GM23338 (cell line): Measurements from ENCODE around the gene CABLES1. TPM values are rescaled to one million over a fixed set of nuclear protein-coding genes. Genes with fewer than 3 reads are reported as not detected.

Experiments used
- ATAC-seq: fragments of 200-7000 bp; cut with Tn5 transposase; 3 replicates; pipeline ENCODE4 v1.9.1; 2020
- DNase-seq: peaks from one replicate; pipeline ENCODE4 v3.0.0-alpha.2; 2015; ENCODE audit warnings: low spot score
- H2AFZ ChIP-seq: fragments of 200-600 bp; sonication (generic); 2 replicates; pipeline ENCODE4 v1.8.0; 2016; ENCODE audit warnings: antibody characterized with exemption, mild to moderate bottlenecking, moderate library complexity
- H3F3A ChIP-seq: fragments of 200-600 bp; sonication (generic); replicated peaks from 2 replicates; pipeline ENCODE4 v1.8.0; 2017; ENCODE audit warnings: antibody characterized with exemption, mixed run types, low read depth
- H3K27ac ChIP-seq: fragments of 200-600 bp; sonication (generic); 2 replicates; pipeline ENCODE4 v1.6.1; 2016; ENCODE audit warnings: low read depth
- H3K27me3 ChIP-seq: fragments of 200-600 bp; sonication (generic); 2 replicates; pipeline ENCODE4 v1.8.0; 2016; ENCODE audit warnings: mild to moderate bottlenecking, mixed run types, moderate library complexity; ENCODE audit not compliant: insufficient read depth
- H3K36me3 ChIP-seq: fragments of 200-600 bp; sonication (generic); 2 replicates; pipeline ENCODE4 v1.8.0; 2016; ENCODE audit warnings: mild to moderate bottlenecking; ENCODE audit not compliant: insufficient read depth
- H3K4me1 ChIP-seq: fragments of 200-600 bp; sonication (generic); 2 replicates; pipeline ENCODE4 v1.8.0; 2016; ENCODE audit warnings: mild to moderate bottlenecking, moderate library complexity; ENCODE audit not compliant: insufficient read depth
- H3K4me2 ChIP-seq: fragments of 200-600 bp; sonication (generic); 2 replicates; pipeline ENCODE4 v1.7.1; 2017; ENCODE audit warnings: mixed run types
- H3K4me3 ChIP-seq: fragments of 200-600 bp; sonication (generic); 2 replicates; pipeline ENCODE4 v1.6.1; 2016; ENCODE audit warnings: mixed run types
- H3K79me2 ChIP-seq: fragments of 200-600 bp; sonication (generic); replicated peaks from 2 replicates; pipeline ENCODE4 v1.8.0; 2017; ENCODE audit warnings: mild to moderate bottlenecking; ENCODE audit not compliant: insufficient read depth
- H3K9me2 ChIP-seq: fragments of 200-600 bp; sonication (generic); 2 replicates; pipeline ENCODE4 v1.8.0; 2017; ENCODE audit not compliant: insufficient read depth
- H4K20me1 ChIP-seq: fragments of 200-600 bp; sonication (generic); replicated peaks from 2 replicates; pipeline ENCODE4 v1.8.0; 2017; ENCODE audit warnings: mild to moderate bottlenecking; ENCODE audit not compliant: insufficient read depth
- H3K27ac Mint-ChIP-seq: 2 replicates; pipeline ENCODE4 v1.8.0; 2020; ENCODE audit warnings: inconsistent platforms, mild to moderate bottlenecking, moderate library complexity, mixed read lengths
- H3K27me3 Mint-ChIP-seq: 3 replicates; pipeline ENCODE4 v1.8.0; 2022; ENCODE audit warnings: low read depth, mild to moderate bottlenecking, moderate library complexity, mixed read lengths, inconsistent platforms; ENCODE audit not compliant: insufficient read depth, poor library complexity
- H3K36me3 Mint-ChIP-seq: 3 replicates; pipeline ENCODE4 v1.8.0; 2021; ENCODE audit warnings: low read depth, mild to moderate bottlenecking, inconsistent platforms, moderate library complexity, mixed read lengths
- H3K4me1 Mint-ChIP-seq: 3 replicates; pipeline ENCODE4 v1.8.0; 2020; ENCODE audit warnings: mild to moderate bottlenecking, inconsistent platforms, mixed read lengths
- H3K4me3 Mint-ChIP-seq: 3 replicates; pipeline ENCODE4 v1.8.0; 2021; ENCODE audit warnings: moderate library complexity, mild to moderate bottlenecking, inconsistent platforms, mixed read lengths
- H3K9me3 Mint-ChIP-seq: 3 replicates; pipeline ENCODE4 v1.8.0; 2020; ENCODE audit warnings: moderate library complexity, mild to moderate bottlenecking, inconsistent platforms, mixed read lengths
- CREB1 ChIP-seq: fragments of 250-450 bp; sonication (Bioruptor Pico); IDR thresholded peaks from 2 replicates; pipeline ENCODE4 v1.5.0; 2020; ENCODE audit warnings: low read depth, mild to moderate bottlenecking, moderate library complexity
- EZH2phosphoT487 ChIP-seq: fragments of 200-600 bp; sonication (generic); IDR thresholded peaks from one replicate; pipeline ENCODE4 v1.8.1; 2018; ENCODE audit warnings: antibody characterized with exemption; ENCODE audit not compliant: unreplicated experiment
- NANOG ChIP-seq: IDR thresholded peaks from 2 replicates; pipeline ENCODE4 v1.6.1; 2016; ENCODE audit warnings: antibody characterized with exemption, borderline replicate concordance
- polyA plus RNA-seq: library from polyadenylated mRNA; unstranded; fragments of >200 nt; fragmentation: Nextera tagmentation; extraction: Ambion mirVana; gene quantifications from 2 replicates; pipeline ENCODE4 v1.2.1, GENCODE V29; 2016
- total RNA-seq: library from RNA; depleted of rRNA; stranded (reverse); fragments of >200 nt; shearing (Covaris generic); gene quantifications from 2 replicates; pipeline ENCODE4 v1.2.3, GENCODE V29; 2014
- TF ChIP-seq, protein P1 (sequence below): IDR thresholded peaks from one replicate; pipeline ENCODE4 v1.6.1; 2018; ENCODE audit warnings: antibody characterized with exemption; ENCODE audit not compliant: unreplicated experiment
- TF ChIP-seq, protein P2 (sequence below), 2 experiments: fragments of 200-600 bp in 1 of 2; sonication (generic) in 1 of 2; conservative IDR thresholded peaks; 2 replicates each; pipeline versions ENCODE4 v1.5.1 to v1.6.1; 2016 to 2017; ENCODE audit warnings: antibody characterized with exemption in 2 of 2, low read depth in 2 of 2, mild to moderate bottlenecking in 2 of 2, moderate library complexity in 1 of 2

CABLES1 gene
- total and polyA plus RNA-seq, 2 experiments from 2014 or later = 2.6 to 12.4 TPM

DNA sequence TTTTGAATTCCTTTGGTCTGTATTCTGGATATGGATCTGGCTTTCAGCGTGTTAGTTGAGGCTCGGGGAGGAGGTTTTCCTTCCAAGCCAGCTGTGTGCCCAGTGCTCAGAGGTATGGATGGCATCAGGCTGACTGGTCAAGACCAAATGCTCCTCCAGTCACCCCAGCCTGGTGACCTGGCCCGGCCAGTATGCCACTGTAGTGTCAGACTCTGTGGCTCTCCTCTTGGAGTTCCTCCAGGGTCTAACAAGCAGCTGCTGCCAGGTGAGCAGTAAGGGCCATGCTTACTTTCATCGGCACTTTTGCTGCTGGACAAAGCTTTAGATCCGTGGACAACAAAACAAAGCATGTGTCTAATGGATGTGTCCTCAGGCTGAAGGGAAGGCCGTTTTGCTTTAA, 44.1 kb downstream of the CABLES1 start (continued):
- TF ChIP-seq, protein P1, sequence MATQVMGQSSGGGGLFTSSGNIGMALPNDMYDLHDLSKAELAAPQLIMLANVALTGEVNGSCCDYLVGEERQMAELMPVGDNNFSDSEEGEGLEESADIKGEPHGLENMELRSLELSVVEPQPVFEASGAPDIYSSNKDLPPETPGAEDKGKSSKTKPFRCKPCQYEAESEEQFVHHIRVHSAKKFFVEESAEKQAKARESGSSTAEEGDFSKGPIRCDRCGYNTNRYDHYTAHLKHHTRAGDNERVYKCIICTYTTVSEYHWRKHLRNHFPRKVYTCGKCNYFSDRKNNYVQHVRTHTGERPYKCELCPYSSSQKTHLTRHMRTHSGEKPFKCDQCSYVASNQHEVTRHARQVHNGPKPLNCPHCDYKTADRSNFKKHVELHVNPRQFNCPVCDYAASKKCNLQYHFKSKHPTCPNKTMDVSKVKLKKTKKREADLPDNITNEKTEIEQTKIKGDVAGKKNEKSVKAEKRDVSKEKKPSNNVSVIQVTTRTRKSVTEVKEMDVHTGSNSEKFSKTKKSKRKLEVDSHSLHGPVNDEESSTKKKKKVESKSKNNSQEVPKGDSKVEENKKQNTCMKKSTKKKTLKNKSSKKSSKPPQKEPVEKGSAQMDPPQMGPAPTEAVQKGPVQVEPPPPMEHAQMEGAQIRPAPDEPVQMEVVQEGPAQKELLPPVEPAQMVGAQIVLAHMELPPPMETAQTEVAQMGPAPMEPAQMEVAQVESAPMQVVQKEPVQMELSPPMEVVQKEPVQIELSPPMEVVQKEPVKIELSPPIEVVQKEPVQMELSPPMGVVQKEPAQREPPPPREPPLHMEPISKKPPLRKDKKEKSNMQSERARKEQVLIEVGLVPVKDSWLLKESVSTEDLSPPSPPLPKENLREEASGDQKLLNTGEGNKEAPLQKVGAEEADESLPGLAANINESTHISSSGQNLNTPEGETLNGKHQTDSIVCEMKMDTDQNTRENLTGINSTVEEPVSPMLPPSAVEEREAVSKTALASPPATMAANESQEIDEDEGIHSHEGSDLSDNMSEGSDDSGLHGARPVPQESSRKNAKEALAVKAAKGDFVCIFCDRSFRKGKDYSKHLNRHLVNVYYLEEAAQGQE = no peak

DNA sequence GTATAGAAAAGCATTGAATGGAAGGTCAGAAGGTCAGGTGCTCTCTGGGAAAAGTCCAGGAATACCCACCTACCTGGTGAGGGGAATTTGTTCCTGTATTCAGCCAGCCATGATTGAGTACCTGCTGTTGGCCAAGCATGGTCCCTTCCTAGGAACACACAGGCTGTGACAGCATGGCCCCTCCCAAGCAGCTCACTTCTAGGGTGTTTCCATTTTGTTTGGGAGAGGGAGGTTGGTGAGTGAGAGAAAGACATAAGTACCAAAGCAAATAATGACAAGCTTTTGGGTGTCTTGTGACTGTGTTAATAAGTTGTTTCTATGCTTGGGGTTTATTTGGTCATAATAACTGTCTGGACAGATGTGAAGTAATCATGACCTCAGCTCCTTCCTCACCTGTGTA, 46.3 kb downstream of the CABLES1 start:
- ATAC-seq = no peak
- H3K36me3 ChIP-seq = no peaks in the 10 kb centered on the region
- no peaks in the 10 kb centered on the region for H3K9me2 ChIP-seq
- no peak overlapping the region for H3K27ac ChIP-seq
- TF ChIP-seq, protein P2, sequence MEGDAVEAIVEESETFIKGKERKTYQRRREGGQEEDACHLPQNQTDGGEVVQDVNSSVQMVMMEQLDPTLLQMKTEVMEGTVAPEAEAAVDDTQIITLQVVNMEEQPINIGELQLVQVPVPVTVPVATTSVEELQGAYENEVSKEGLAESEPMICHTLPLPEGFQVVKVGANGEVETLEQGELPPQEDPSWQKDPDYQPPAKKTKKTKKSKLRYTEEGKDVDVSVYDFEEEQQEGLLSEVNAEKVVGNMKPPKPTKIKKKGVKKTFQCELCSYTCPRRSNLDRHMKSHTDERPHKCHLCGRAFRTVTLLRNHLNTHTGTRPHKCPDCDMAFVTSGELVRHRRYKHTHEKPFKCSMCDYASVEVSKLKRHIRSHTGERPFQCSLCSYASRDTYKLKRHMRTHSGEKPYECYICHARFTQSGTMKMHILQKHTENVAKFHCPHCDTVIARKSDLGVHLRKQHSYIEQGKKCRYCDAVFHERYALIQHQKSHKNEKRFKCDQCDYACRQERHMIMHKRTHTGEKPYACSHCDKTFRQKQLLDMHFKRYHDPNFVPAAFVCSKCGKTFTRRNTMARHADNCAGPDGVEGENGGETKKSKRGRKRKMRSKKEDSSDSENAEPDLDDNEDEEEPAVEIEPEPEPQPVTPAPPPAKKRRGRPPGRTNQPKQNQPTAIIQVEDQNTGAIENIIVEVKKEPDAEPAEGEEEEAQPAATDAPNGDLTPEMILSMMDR (conservative IDR thresholded peaks at IDR 0.05; ENCODE audit: low read depth in 2 of 2) = no peak
- TF ChIP-seq, protein P1 = no peak
- no peak for TF ChIP-seq EZH2phosphoT487
- TF ChIP-seq NANOG = no peak
- TF ChIP-seq CREB1 = no peak
- H3K27me3 ChIP-seq = no peaks in the 10 kb centered on the region
- no peak overlapping the region for H3K4me3 ChIP-seq
- no peak overlapping the region for H2AFZ ChIP-seq
- Mint-ChIP-seq H3K27me3 (peaks cover 9% of the 10 kb centered on the region), H3K4me1 (peaks cover 44% of the 10 kb centered on the region), H3K9me3 (no peaks in the 10 kb centered on the region), H3K4me3 (no peak overlapping the region), H3K27ac (no peak overlapping the region), H3K36me3 (no peaks in the 10 kb centered on the region)
- H4K20me1 ChIP-seq = no peaks in the 10 kb centered on the region; the same call in 1 of the 2 replicates
- peaks cover 55% of the 10 kb centered on the region for H3K79me2 ChIP-seq
- peaks cover 16% of the 10 kb centered on the region for H3K4me1 ChIP-seq
- no peak for DNase-seq
- H3K4me2 ChIP-seq = no peak overlapping the region
- no peaks in the 10 kb centered on the region for H3F3A ChIP-seq
